NCI-H2081 treated with DMSO at 0.1 percent for 48 hours (cell line): Measurements from ENCODE around the gene KRTAP9-3.
"Not testable (repeated sequence)": the region's sequence is repeated elsewhere in the genome, so short reads cannot be mapped to it uniquely, and the experiment has no call there.

Source experiments
- DNase-seq: peaks from one replicate; lab custom pipeline; 2025; lab: John Stamatoyannopoulos, UW

The KRTAP9-3 gene

DNA sequence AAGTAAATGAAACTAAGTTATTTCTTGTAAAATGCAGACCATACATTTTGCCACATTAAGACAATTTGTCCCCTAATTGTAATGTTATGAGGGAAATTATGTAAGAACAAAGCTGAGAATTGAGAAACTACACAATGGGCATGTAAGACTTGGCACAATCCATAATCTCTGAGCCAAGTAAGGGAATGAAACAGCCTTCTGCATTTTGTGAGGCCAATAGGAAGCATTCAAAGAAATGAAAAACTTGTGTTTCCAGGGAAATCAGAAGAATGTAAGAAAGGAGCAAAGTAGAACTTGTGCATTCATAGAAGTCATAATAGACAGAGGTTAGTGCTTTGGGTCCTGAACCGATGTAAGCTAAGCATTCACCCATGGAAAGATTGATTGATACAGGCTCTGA is 19.0 kb downstream of the KRTAP9-3 start:
- DNase-seq, result no peak

DNA sequence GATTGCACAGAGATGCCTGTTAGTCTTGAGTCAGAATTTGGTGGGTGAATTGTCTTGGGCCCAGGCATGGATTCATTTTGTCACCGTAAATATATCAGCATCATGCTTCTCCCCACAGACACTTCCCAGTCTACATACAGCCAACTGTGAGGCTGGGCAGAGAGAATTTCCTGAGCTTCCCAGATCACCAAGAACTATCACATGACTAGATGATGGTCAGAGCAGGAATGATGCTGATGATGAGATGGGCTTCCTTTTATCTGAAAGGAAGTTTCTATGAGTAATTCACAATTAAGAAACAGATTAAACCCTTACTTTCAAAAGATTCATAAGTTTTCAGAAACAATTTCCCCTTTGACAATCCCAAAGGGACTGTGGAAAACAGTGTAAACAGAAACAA is 22.6 kb downstream of the KRTAP9-3 start:
- no peak for DNase-seq

DNA sequence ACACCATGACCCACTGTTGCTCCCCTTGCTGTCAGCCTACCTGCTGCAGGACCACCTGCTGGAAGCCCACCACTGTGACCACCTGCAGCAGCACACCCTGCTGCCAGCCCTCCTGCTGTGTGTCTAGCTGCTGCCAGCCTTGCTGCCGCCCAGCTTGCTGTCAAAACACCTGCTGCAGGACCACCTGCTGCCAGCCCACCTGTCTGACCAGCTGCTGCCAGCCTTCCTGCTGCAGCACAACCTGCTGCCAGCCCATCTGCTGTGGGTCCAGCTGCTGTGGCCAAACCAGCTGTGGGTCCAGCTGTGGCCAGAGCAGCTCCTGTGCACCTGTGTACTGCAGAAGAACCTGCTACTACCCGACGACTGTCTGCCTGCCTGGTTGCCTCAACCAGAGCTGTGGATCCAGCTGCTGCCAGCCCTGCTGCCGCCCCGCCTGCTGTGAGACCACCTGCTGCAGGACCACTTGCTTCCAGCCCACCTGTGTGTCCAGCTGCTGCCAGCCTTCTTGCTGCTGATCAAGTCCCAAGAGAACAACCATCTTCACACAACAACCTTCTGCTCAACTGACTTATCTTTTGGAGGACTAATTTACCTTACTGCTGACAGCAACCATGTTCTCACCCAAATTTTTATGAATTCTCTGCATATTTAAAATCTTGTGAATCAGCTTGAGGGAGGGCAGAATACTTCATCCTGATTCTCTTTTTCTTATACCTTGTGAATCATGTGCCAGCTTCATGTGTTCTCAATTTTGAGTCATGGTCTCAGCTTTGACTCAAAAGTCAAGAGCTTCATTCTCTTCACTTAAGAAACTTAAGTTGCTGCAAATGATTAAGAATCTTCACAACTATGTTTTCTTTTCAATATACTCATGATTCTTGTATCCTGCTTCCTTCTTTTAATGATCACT is 23.4 kb downstream of the KRTAP9-3 start, which contains the start of gene KRTAP9-9:
KRTAP9-9 (plus strand) TSS at position 4 of the 910 bp plus-strand sequence.
- DNase-seq, result not testable (repeated sequence)

DNA sequence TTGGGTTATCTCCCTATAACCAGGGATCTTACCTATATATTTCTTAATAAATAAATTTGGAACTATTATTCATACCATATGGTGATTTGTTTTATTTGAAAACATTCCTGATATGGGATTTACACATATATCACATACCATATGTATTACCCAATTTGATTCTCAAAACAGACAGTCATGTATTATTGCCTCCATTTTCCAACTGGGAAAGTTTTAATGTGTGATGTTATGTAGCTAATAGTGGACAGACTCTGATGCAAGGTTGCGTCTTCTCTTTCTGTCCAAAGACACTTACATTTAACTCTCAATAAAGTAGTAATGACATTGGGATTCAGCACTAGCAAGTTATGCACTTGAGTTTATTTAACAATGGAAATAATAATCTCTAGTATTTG is 24.0 kb downstream of the KRTAP9-3 start:
- no peak for DNase-seq

DNA sequence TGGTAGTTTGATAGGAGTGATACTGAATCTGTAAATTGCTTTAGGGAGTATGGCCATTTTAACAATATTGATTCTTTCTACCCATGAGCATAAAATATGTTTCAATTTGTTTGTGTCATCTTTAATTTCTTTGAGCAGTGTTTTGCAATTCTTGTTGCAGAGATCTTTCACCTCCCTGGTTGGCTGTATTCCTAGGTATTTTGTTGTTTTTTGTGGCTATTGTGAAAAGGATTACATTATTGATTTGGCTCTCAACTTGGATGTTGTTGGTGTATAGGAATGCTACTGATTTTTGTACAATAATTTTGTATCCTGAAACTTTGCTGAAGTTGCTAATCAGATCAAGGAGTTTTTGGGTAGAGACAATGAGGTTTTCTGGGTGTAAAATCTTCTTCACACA is 26.2 kb downstream of the KRTAP9-3 start:
- DNase-seq, result no peak

DNA sequence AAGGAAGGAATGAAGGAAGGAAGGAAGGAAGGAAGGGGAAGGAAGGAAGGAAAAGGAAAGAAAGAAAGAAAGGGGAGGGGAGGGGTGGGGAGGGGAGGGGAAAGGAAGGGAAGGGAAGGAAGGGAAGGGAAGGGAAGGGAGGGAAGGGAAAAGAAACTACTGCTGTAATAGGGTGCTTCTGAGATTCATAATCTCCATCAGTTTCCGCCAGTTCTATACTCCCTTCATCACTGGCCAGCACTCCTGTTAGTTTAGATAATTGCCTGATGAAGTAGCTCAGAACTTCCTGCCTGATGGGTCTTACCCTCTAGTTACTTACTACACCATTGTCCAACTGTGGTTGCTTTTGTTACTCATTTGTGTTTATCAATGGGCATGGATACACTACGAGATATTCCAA is 31.0 kb downstream of the KRTAP9-3 start:
- no peak for DNase-seq

DNA sequence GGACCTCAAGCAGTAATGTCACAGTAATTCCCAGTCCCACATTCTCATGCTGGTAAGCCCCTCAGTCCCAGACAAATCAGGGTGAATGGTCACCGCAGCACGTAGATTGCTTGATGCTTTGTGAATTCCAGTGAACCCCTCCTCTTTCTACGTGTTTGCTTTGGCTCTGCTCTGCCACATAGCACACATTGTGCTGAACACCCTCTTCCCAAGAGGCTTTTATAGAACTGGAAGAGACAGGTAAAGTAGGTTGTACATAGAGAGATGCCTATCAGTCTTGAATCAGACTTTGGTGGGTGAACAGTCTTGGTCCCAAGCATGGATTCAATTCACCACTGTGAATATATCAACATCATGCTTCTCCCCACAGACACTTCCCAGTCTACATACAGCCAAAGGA is 32.4 kb downstream of the KRTAP9-3 start:
- DNase-seq, result no peak

DNA sequence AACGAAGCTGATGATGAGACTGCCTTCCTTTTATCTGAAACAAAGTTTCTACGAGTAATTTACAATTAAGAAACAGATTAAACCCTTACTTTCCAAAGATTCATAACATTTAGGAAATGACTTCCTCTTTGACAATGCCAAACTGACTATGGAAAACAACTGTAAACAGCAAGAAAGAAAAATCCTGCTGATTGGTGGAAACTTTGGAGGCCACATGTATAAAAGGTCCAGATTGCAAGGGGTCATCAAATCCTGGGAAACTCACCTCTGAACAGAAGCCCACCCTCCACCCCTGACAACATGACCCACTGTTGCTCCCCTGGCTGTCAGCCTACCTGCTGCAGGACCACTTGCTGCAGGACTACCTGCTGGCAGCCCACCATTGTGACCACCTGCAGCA is 32.8 kb downstream of the KRTAP9-3 start, which contains the start of gene KRTAP9-6:
KRTAP9-6 (plus strand) TSS at position 301 of the 400 bp plus-strand sequence; CDS start at position 301, 0 bp downstream.
- DNase-seq, result no peak

DNA sequence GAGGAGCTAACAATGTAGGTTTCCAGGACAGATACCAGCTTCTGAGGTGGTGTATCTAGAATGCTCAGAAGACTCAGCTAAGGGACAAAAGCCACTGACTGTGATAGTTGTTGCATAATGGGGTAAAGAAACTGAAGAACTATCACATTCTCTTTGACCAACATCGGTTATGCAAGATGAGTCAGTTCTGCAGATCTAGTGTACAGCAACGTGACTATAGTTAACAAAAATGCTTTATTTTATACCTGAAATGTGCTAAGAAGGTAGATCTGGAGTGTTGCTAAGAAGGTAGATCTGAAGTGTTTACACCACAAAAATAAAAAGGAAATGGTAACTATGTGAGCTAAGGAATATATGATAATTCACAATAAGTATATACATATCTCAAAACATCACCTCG is 35.5 kb downstream of the KRTAP9-3 start:
- DNase-seq, result no peak

DNA sequence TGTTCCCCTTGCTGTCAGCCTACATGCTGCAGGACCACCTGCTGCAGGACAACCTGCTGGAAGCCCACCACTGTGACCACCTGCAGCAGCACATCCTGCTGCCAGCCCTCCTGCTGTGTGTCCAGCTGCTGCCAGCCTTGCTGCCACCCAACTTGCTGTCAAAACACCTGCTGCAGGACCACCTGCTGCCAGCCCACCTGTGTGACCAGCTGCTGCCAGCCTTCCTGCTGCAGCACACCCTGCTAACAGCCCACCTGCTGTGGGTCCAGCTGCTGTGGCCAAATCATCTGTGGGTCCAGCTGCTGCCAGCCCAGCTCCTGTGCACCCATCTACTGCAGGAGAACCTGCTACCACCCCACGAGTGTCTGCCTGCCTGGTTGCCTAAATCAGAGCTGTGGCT is 39.1 kb downstream of the KRTAP9-3 start:
- DNase-seq, result not testable (repeated sequence)

DNA sequence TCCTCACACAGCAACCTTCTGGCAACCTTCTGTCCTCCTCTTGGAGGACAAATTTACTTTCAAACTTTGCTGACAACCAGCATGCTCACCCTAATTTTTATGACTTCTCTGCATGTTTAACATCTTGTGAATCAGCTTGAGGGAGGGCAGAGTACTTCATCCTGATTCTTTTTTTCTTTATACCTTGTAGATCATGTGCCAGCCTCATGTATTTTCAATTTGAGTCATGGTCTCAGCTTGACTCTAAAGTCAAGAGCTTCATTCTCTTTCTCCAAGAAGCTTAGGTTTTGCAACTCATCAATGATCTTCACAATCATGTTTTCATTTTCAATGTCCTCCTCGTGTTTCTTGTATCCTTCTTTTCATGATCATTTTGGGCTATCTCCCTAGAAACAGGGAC is 39.6 kb downstream of the KRTAP9-3 start:
- DNase-seq, result no peak

DNA sequence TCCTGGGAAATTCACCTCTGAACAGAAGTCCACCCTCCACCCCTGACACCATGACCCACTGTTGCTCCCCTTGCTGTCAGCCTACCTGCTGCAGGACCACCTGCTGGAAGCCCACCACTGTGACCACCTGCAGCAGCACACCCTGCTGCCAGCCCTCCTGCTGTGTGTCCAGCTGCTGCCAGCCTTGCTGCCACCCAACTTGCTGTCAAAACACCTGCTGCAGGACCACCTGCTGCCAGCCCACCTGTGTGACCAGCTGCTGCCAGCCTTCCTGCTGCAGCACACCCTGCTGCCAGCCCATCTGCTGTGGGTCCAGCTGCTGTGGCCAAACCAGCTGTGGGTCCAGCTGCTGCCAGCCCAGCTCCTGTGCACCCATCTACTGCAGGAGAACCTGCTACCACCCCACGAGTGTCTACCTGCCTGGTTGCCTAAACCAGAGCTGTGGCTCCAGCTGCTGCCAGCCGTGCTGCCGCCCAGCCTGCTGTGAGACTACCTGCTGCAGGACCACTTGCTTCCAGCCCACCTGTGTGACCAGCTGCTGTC is 43.5 kb downstream of the KRTAP9-3 start, which contains the start of gene KRTAP9-7:
KRTAP9-7 (plus strand) TSS at position 51 of the 543 bp plus-strand sequence; CDS start at position 51, 0 bp downstream.
- not testable (repeated sequence) for DNase-seq

DNA sequence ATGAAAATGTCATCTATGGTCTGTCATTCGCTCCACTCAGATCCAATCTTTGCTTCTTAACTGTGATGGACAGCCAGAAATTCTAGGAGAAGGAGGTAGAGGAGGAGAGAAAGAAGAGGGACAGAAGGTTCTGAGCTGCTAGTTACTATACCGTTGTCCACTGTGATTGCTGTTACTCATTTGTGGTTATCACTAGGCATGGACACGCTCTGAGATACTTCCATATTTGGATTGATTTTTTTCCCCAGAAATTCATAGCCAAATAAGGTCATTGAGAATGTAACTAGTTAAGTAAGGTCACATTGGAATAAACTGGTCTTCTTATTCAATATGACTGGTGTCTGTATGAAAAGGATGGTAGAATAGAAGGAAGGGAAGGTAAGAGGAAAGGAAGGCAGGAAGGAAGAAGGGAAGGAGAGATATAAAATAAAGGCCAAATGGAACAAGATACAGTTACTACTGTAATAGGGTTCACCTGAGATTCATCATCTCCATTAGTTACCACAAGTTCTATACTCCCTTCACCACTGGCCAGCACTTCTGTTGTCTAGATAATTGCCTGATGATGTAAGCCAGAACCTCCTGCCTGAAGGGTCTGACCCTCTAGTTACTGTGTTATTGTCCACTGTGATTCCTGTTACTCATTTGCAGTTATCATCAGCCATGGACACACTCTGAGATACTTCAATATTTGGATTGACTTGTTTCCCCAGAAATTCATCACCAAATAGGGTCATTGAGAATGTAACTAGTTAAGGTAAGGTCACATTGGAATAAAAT is 46.1 kb downstream of the KRTAP9-3 start:
- DNase-seq, result no peak
